Measurements from ENCODE around the gene MAPK8IP3.

Gene MAPK8IP3

DNA sequence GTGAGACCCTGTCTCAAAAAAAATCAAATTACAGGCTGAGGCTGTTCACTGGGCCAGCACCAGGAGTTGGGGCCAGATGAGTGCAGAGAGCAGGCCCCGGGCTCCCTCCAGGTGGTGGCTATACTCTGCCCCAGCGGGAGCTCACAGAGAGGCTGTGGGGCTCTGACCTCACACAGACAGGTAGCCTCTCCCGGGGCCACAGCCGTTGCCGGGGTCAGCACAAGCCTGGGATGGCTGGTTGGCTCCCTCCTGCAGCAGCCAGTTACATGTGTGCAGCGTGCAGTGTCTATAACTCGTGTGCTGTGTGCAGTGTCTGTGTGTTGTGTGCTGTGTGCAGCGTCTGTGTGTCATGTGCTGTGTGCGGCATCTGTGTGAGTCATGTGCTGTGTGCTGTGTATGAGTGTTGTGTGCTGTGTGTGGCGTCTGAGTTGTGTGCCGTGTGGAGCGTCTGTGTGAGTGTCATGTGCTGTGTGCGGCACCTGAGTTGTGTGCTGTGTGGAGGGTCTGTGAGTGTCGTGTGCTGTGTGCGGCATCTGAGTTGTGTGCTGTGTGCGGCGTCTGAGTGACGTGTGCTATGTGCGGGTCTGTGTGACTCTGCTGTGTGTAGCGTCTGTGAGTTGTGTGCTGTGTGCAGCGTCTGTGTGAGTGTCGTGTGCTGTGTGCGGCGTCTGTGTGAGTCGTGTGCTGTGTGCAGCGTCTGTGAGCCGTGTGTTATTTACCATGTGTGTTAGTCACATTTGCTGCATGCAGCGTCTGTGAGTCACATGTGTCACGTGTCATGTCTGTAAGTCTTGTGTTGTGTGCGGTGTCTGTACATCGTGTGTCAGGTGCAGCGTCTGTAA lies 20.9 kb downstream of the MAPK8IP3 start:
- no peaks in the 10 kb centered on the region for H3K27me3 ChIP-seq (ENCODE audit: insufficient read depth, poor library complexity, severe bottlenecking)
- no peak for DNase-seq (ENCODE audit: low read depth in 1 of 2, low spot score in 1 of 2)
- H3K4me3 ChIP-seq (replicated peaks; ENCODE audit: insufficient read depth, low read length) = no peak overlapping the region
- no peak for TF ChIP-seq GABPA (IDR thresholded peaks at IDR 0.05; ENCODE audit: low read depth)
- TF ChIP-seq POLR2AphosphoS5 (IDR thresholded peaks at IDR 0.05; ENCODE audit: low read depth) = no peak
- TF ChIP-seq, protein P1, sequence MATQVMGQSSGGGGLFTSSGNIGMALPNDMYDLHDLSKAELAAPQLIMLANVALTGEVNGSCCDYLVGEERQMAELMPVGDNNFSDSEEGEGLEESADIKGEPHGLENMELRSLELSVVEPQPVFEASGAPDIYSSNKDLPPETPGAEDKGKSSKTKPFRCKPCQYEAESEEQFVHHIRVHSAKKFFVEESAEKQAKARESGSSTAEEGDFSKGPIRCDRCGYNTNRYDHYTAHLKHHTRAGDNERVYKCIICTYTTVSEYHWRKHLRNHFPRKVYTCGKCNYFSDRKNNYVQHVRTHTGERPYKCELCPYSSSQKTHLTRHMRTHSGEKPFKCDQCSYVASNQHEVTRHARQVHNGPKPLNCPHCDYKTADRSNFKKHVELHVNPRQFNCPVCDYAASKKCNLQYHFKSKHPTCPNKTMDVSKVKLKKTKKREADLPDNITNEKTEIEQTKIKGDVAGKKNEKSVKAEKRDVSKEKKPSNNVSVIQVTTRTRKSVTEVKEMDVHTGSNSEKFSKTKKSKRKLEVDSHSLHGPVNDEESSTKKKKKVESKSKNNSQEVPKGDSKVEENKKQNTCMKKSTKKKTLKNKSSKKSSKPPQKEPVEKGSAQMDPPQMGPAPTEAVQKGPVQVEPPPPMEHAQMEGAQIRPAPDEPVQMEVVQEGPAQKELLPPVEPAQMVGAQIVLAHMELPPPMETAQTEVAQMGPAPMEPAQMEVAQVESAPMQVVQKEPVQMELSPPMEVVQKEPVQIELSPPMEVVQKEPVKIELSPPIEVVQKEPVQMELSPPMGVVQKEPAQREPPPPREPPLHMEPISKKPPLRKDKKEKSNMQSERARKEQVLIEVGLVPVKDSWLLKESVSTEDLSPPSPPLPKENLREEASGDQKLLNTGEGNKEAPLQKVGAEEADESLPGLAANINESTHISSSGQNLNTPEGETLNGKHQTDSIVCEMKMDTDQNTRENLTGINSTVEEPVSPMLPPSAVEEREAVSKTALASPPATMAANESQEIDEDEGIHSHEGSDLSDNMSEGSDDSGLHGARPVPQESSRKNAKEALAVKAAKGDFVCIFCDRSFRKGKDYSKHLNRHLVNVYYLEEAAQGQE (IDR thresholded peaks at IDR 0.05; ENCODE audit: insufficient replicate concordance, low read depth) = no peak
- TF ChIP-seq SPI1 (IDR thresholded peaks at IDR 0.05; ENCODE audit: borderline replicate concordance, low read depth) = no peak
- TF ChIP-seq, protein P2, sequence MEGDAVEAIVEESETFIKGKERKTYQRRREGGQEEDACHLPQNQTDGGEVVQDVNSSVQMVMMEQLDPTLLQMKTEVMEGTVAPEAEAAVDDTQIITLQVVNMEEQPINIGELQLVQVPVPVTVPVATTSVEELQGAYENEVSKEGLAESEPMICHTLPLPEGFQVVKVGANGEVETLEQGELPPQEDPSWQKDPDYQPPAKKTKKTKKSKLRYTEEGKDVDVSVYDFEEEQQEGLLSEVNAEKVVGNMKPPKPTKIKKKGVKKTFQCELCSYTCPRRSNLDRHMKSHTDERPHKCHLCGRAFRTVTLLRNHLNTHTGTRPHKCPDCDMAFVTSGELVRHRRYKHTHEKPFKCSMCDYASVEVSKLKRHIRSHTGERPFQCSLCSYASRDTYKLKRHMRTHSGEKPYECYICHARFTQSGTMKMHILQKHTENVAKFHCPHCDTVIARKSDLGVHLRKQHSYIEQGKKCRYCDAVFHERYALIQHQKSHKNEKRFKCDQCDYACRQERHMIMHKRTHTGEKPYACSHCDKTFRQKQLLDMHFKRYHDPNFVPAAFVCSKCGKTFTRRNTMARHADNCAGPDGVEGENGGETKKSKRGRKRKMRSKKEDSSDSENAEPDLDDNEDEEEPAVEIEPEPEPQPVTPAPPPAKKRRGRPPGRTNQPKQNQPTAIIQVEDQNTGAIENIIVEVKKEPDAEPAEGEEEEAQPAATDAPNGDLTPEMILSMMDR (IDR thresholded peaks at IDR 0.05; ENCODE audit: insufficient read depth, low read length) = no peak
- H3K27ac ChIP-seq (replicated peaks) = no peak overlapping the region

DNA sequence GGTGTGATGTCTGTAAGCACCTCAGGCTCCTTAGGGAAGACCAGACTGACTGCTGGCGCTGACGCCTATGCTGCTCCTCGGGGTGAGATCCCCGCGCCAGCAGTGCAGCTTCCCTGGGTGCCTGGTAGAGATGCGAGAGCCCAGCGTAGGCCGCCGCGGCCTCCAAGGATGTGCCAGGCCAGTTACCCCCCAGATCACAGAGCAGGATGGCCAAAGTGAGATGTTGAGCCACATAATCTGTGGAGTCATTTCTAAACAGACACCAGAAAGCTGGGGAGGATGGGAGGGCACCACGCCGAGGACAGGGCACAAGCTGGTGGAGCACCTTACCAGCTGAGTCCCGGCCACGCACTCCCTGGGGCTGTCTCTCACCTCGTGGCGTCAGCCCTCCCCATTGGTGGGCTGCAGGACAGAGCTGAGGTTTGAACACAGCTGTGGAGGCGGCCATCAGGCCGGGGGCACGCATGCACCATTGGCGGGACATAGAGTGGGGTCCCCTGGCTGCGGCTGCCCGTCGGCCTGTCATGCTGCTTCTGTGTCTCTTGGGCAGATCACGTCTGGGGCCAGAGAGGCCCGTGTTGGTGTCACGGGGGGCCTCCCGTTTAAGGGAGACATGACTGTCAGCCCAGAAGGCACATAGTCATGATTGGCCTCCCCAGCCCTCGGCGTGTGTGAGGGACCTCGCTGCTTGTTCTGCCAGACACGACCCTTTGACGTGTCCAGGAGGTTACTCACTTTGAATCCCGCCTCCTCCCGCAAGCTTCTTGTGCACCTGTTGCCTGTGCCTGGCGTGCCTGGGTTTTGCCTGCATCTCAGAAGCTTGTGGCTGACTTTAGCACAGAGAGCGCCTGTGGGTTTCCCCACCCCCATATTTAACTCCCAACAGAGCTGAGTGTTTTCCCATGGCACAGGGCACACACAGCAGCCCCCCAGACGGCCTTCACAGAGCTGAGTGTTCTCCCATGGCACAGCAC lies 21.9 kb downstream of the MAPK8IP3 start:
- TF ChIP-seq POLR2AphosphoS5 (IDR thresholded peaks at IDR 0.05; ENCODE audit: low read depth) = no peak
- no peak for TF ChIP-seq GABPA (IDR thresholded peaks at IDR 0.05; ENCODE audit: low read depth)
- TF ChIP-seq, protein P1 (IDR thresholded peaks at IDR 0.05; ENCODE audit: insufficient replicate concordance, low read depth) = no peak
- TF ChIP-seq SPI1 (IDR thresholded peaks at IDR 0.05; ENCODE audit: borderline replicate concordance, low read depth) = no peak
- TF ChIP-seq, protein P2 (IDR thresholded peaks at IDR 0.05; ENCODE audit: insufficient read depth, low read length) = no peak
- DNase-seq (ENCODE audit: low read depth in 1 of 2, low spot score in 1 of 2) = no peak
- H3K27me3 ChIP-seq (ENCODE audit: insufficient read depth, poor library complexity, severe bottlenecking) = no peaks in the 10 kb centered on the region
- no peak overlapping the region for H3K27ac ChIP-seq (replicated peaks)
- H3K4me3 ChIP-seq (replicated peaks; ENCODE audit: insufficient read depth, low read length) = no peak overlapping the region

DNA sequence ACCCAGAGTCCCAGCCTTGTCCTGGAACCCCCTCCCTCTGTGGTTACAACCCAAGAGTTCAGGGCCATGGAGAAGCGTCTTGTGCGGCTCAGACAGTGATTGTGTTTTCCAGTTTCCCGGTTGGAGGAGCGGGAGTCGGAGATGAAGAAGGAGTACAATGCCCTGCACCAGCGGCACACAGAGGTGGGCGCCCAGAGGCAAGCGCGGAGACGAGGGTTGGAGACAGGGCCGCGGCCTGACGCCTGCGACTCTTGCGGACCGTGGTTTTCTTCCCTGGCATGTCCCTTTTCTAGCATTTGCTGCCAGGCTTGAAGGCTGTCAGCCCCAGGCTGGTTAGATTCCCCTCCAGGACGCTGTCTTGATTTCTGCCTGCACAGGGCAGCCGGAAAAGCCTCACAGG lies 23.0 kb downstream of the MAPK8IP3 start:
- TF ChIP-seq, protein P2 (IDR thresholded peaks at IDR 0.05; ENCODE audit: insufficient read depth, low read length) = no peak
- TF ChIP-seq POLR2AphosphoS5 (IDR thresholded peaks at IDR 0.05; ENCODE audit: low read depth) (no peak), SPI1 (IDR thresholded peaks at IDR 0.05; ENCODE audit: borderline replicate concordance, low read depth) (no peak), GABPA (IDR thresholded peaks at IDR 0.05; ENCODE audit: low read depth) (no peak)
- TF ChIP-seq, protein P1 (IDR thresholded peaks at IDR 0.05; ENCODE audit: insufficient replicate concordance, low read depth) = no peak
- Histone ChIP-seq H3K4me3 (replicated peaks; ENCODE audit: insufficient read depth, low read length) (no peak overlapping the region), H3K27ac (replicated peaks) (no peak overlapping the region), H3K27me3 (ENCODE audit: insufficient read depth, poor library complexity, severe bottlenecking) (no peaks in the 10 kb centered on the region)
- no peak for DNase-seq (ENCODE audit: low read depth in 1 of 2, low spot score in 1 of 2)
